NOMO-1 treated with DMSO at 0.1 percent for 48 hours (cell line): ENCODE data around the gene SPRYD3.

Source experiments
- DNase-seq: peaks from one replicate; lab custom pipeline; 2025; ENCODE audit not compliant: unreplicated experiment; lab: John Stamatoyannopoulos, UW

Gene SPRYD3

GRCh38 chr12:53052419-53053217 is 26.6 kb downstream of the SPRYD3 start:
- DNase-seq = no peak

GRCh38 chr12:53051881-53052412 is 27.2 kb downstream of the SPRYD3 start:
- DNase-seq = no peak

- no peak for DNase-seq
Observed at GRCh38 chr12:53051058-53051880, 27.9 kb downstream of the SPRYD3 start.

DNA sequence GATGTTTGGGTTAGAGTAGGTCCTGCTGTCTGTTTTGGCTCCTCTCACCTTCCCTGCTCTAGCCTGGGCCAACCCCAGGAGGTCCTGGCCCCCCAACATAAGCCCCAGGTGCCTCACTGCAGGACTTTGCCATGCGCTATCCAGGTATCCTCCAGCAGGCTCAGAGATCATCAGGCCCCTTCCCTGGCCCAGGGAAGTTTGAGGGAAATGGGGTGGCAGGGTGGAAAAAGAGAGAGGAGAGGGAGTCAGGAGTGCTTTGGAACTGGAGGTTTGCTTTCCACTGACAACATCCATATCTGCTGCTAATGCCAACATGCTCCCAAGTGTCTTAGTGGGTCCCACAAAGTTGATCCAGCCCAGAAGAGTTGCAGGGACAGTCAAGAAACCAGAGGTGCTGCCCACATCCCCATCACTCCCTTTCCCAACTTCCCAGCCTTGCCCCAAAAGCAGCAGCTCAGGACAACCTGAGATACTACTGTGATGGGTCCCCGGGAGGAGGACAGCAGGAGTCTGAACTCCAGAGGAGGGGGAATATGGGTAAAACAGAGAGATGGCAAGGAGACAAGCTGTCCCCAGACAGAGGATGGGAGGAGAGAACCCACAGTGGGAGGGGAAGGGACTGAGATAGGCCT is 28.6 kb downstream of the SPRYD3 start:
- no peak for DNase-seq

GRCh38 chr12:53049571-53050318 is 29.4 kb downstream of the SPRYD3 start, which contains the start of gene TNS2:
TSS of gene TNS2 (plus strand) at chr12:53050065. CDS start at chr12:53050186, 121 bp downstream.
- no peak for DNase-seq

- no peak for DNase-seq
Observed at GRCh38 chr12:53048780-53049401, 30.3 kb downstream of the SPRYD3 start.

DNA sequence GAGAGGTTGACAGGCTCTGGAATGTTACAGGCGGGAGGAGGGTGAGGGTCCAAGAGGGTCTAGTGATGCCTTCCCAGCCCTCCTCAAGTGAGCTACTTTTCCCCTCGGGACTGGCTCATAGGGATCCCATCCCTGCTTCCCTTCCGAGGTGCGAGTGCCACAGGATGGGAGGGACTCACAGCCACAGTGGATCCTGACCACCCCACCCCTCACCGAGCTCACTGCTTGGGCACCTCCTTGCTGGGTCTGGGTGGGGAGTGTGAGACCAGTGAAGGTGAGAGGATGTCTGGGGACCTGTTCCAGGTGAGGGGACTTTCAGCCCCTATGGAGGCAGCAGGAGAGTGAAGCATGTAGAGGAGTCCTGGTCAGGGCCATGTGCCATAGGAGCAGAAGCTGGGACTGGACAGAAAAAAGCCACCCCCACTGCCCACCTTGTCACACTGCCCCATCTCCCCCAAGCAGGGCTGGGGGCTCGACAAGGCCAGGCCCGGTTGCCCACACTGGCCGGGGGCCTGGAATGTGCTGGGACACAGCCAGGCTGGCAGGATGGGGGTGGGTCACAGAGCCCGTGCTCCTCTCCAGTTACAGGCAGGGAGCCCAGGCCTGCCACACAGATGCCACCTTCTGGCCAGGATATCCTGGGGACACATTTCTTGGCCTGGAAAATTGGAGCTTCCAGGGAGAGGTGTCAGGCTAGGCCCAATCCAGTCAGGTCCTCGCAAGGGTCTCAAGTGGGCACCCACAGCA is 31.0 kb downstream of the SPRYD3 start:
- no peak for DNase-seq

- DNase-seq = peak; percentile 55
Observed at GRCh38 chr12:53047221-53048032, 31.8 kb downstream of the SPRYD3 start.

DNA sequence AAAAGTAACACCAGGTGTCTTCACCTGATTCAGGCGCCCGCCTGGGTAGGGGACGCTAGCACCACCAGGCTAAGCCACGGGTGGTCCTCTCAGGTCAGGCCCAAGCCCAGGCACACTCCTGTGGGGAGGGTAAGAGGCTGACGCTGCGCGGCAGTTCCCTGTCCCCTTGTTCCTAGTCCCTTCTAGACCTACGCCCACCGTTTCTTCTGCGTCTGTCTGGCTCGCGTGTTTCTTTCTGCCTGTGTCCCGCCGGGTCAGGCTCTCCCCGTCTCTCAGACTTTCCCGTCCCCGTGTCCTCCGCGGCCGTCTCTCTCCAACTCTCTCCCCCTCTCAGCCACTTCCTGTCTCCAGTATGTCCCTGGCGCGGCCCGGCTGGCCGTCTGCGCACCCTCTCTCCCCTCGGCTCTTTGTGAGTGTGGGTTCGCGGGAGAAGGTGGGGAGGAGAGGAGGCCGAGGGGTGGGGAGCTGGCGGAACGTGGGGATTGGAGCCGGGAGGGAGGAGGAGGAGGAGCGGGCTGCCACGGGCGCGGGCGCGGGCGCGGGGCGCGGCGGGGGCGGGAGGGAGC is 32.5 kb downstream of the SPRYD3 start:
- peak; percentile 56 for DNase-seq

GRCh38 chr12:53045696-53046045 is 33.5 kb downstream of the SPRYD3 start:
- no peak for DNase-seq

- DNase-seq = no peak
Observed at GRCh38 chr12:53044896-53045695, 34.1 kb downstream of the SPRYD3 start.

GRCh38 chr12:53044052-53044581 is 35.1 kb downstream of the SPRYD3 start:
- DNase-seq = no peak

DNA sequence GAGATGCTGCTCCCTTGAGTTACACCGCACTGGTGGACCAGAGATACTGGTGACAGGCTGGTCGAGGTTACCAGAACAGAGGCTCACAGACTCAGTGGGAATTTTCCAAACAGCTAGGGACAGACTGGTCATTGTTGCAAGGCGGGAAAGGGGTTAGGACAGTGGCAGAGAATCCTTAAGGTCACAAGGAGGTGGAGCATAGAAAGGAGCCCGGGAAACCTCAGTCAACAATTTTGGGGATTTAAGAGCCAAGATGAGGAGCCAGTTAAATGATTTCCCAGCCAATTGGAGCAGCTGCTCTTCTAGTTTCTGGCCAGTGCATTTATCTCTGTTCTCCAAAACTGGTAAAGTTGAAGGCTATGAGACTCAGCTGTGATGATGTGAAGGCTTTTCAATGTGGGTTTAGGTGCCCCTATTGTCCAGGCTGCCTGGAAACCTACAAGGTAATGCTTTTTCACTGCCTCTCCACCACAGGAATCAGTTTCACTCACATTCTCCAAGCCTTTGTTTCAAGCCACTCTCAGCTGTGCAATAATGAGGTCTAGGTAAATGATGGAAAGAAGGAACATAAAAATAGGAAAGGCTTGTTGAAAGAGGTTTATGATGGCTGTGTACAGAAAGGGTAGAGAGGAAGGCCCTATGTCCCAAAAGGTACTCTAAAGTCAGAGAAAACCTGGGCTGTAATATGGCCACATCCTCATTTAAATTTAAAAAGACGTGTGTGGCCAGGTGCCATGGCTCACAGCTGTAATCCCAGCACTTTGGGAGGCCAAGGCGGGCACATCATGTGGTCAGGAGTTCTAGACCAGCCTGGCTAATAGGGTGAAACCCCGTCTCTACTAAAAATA is 36.4 kb downstream of the SPRYD3 start:
- DNase-seq = no peak

GRCh38 chr12:53039851-53040250 is 39.3 kb downstream of the SPRYD3 start:
- DNase-seq = no peak

DNA sequence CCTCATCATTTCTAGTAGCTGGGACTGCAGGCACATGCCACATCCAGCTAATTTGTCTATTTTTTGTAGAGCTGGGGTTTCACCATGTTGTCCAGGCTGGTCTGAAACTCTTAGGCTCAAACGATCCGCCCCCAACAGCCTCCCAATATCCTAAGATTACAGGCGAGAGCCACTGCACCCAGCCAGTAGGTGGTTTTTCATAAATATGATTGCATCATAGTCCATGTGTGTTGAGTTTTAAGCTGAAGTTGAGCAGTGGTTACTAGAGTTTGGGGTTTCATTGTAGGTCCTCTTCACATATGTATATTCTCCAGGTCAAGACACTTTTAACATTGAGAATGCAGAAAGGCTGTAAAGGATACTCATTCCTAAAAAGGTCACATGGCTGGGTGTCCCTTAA is 42.4 kb downstream of the SPRYD3 start:
- DNase-seq = no peak

GRCh38 chr12:53034459-53034858 is 44.7 kb downstream of the SPRYD3 start:
- DNase-seq = no peak
